Activated CD8-positive, alpha-beta memory T cell treated with anti-CD3 and anti-CD28 coated beads for 36 hours (primary cell): Measurements from ENCODE around the gene IGF1. TPM values are rescaled to one million over a fixed set of nuclear protein-coding genes. Genes with fewer than 3 reads are reported as not detected.

ENCODE experiments used
- CTCF ChIA-PET: fragments of 350-600 bp; sonication (Branson Sonifier 250); formaldehyde crosslinking; loops from one replicate; lab custom pipeline; 2021; ENCODE audit warnings: antibody characterized with exemption; lab: Charles Lee
- POLR2A ChIA-PET: fragments of 350-600 bp; sonication (Branson Sonifier 250); formaldehyde crosslinking; loops from one replicate; lab custom pipeline; 2021; ENCODE audit warnings: antibody characterized with exemption; lab: Charles Lee
- total RNA-seq, 2 experiments: library from RNA; stranded (reverse); gene quantifications; one replicate each; pipeline ENCODE4 v1.2.3, GENCODE V29; 2021

The IGF1 gene
- total RNA-seq, 2 experiments from 2014 or later = 0.78 to 0.80 TPM

GRCh38 chr12:102408487-102409297 lies 71.7 kb downstream of the IGF1 start:
- ChIA-PET POLR2A (no interaction called here), CTCF (no interaction called here)

GRCh38 chr12:102407776-102408486 lies 72.4 kb downstream of the IGF1 start:
- ChIA-PET POLR2A (no interaction called here), CTCF (no interaction called here)

DNA sequence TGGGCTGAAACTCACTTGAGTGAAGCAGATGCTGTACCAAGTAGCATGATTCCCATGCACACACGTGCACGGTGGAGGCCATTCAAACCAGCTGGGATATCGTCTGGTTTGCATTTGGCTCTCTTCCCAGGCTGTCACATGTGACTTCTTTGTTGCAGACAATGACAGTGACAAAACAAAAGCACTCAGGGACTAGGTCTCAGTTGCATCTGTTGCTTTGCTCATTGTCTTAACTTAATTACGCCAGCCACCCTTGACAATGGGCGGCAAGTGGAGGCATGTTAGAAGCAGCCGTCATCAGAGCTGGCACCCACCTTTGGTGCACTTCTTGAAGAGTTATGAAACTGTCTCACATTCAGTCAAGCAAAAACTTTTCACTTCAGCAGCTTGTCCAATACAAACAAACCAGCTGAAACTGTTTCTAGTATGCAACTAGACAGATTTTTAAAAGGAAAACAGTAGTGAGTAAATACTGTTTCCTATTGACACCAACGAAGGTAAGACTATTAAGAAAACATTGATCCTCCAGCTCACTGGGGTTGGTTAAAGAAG lies 74.3 kb downstream of the IGF1 start:
- POLR2A ChIA-PET = no interaction called here
- CTCF ChIA-PET = no interaction called here

- CTCF ChIA-PET = no interaction called here
- POLR2A ChIA-PET = no interaction called here
These were observed 79.3 kb downstream of the IGF1 start for GRCh38 chr12:102401087-102401486.

GRCh38 chr12:102399653-102400052 lies 80.7 kb downstream of the IGF1 start:
- CTCF ChIA-PET = no interaction called here
- POLR2A ChIA-PET = no interaction called here

DNA sequence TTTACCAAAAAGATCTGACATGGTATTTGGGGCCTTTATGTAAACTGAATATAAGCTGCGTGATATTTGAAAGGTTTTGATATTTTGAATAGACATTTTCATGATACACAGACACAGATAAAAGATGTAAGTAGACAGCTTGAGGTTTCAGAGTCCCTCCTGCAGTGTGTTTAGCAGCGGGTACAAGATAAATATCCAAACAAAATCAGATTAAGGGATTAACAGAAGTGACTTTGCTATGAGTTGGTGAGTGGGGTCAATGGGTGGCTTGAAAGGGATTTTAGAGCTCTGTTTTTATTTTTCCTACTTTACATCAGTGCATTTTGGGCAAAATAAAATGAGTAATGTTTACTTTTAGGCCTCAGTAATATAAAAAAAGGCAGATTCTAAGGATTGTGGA lies 84.1 kb downstream of the IGF1 start:
- ChIA-PET POLR2A (no interaction called here), CTCF (no interaction called here)

- CTCF ChIA-PET = no interaction called here
These were observed 86.2 kb downstream of the IGF1 start for GRCh38 chr12:102394200-102394599.

DNA sequence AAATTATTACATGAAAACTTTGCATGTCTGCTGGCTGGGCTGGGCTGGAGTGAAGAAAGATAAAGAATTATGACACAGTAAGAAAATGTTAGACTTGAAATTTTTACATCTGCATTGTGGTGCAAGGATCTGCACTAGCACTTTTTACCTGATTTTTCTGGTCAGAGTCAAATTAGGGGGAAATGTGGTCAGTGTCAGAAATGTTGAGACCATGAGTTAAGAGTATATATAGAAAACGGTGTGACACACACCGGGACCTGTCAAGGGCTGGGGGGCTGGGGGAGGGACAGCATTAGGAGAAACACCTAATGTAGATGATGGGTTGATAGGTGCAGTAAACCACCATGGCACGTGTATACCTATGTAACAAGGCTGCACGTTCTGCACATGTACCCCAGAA lies 90.3 kb downstream of the IGF1 start:
- POLR2A ChIA-PET = no interaction called here
- CTCF ChIA-PET = no interaction called here

More at GRCh38 chr12:102394200-102394599, 86.2 kb downstream of the IGF1 start:
- POLR2A ChIA-PET = no interaction called here

GRCh38 chr12:102388469-102388868 lies 91.9 kb downstream of the IGF1 start:
- ChIA-PET POLR2A (no interaction called here), CTCF (no interaction called here)

GRCh38 chr12:102385343-102385742 lies 95.0 kb downstream of the IGF1 start:
- ChIA-PET POLR2A (no interaction called here), CTCF (no interaction called here)

GRCh38 chr12:102379346-102380162 lies 100.8 kb downstream of the IGF1 start:
- ChIA-PET CTCF (no interaction called here), POLR2A (no interaction called here)

GRCh38 chr12:102376781-102377180 lies 103.6 kb downstream of the IGF1 start:
- CTCF ChIA-PET = interaction anchor here (0.6 kb wide), 1 partner anchor 110 kb away, joined by 4 read pairs; no protein-coding TSS in a partner anchor
- POLR2A ChIA-PET = no interaction called here

DNA sequence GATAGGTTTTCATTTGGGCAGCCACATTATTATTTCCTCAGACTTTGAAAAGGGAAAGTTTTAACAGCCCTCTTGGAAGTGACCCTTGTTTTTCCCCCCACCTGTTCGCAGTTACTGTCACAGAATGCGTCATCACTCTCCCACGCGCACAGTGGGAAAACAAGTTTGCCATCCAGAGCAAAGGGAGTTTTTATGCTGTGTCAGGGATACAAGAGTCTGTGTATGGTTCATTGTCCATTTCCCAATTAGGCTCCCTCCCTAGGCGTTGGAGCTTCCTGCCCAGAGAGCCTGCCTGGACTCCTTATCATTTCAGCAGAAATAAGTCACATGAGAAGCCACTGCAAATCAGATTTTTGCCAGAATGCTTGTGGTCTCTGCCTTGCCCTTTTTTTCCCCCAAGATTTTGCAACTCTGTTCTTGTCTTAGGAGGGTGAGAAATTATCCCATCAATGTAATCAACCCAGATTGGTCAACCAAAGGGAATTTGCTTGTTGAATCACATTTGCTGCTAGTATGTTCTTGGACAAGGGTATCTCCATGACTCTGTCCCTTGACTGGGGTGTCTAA lies 104.1 kb downstream of the IGF1 start:
- ChIA-PET POLR2A (no interaction called here), CTCF (interaction anchor here (0.6 kb wide), 1 partner anchor 111 kb away, joined by 4 read pairs; no protein-coding TSS in a partner anchor)

GRCh38 chr12:102374190-102374589 lies 106.2 kb downstream of the IGF1 start:
- ChIA-PET CTCF (no interaction called here), POLR2A (no interaction called here)

DNA sequence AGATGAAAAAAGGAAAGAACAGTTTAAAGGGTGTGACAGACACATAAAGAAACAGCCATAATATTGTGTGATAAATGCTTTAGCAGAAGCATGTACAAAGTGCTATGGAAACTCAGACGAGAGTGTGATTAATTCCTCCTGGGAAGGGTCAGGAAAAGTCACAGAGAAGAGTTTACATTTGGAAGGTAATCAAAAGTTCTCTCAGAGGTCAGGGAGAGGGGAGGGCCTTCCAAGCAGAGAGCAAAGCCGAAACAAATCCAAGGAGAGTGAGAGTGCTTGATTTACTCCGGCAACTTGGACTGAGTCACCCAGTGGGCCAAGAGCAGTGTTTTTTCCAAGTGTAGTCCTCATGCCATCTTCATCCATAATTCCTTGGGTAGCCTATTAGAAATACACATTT lies 108.3 kb downstream of the IGF1 start:
- CTCF ChIA-PET = no interaction called here
- POLR2A ChIA-PET = no interaction called here

- ChIA-PET POLR2A (no interaction called here), CTCF (no interaction called here)
These were observed 109.2 kb downstream of the IGF1 start for GRCh38 chr12:102371165-102371564.

DNA sequence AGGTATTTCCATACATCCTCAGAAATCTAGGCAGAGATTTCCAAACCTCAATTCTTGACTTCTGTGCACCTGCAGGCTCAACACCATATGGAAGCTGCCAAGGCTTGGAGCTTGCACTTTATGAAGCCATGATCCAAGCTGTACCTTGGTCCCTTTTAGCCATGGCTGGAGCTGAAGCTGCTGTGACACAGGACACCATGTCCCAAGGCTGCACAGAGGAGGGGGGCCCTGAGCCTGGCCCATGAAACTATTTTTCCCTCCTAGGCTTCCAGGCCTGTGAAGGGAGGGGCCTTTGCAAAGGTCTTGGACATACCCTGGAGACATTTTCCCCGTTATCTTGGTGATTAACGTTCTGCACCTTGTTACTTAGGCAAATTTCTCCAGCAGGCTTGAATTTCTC lies 110.5 kb downstream of the IGF1 start:
- CTCF ChIA-PET = no interaction called here
- POLR2A ChIA-PET = no interaction called here

- ChIA-PET POLR2A (no interaction called here), CTCF (no interaction called here)
These were observed 115.0 kb downstream of the IGF1 start for GRCh38 chr12:102365365-102365764.

DNA sequence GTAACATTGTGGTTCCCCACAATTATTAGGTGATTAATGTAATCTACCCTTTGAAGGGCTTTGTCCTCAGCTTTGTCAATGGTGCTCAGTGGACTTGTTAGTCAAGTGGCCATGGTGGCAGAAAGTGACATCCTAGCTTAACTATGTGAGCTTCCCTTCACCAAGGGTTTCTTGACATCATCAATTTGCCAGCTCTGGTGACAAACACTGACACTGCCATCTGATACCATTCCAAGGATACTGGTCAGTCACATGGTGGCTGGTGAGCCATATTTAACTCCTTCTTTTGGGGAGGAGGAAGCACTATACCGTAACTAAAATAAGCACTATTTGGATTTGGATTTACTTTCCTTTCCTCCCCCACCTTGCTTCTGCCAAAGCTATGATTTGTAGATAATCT lies 115.7 kb downstream of the IGF1 start:
- CTCF ChIA-PET = no interaction called here

More for the DNA sequence above, 115.7 kb downstream of the IGF1 start:
- POLR2A ChIA-PET = no interaction called here
